ENCODE data around the gene PLXND1. TPM values are rescaled to one million over a fixed set of nuclear protein-coding genes. Genes with fewer than 3 reads are reported as not detected.

PLXND1 gene
- total RNA-seq, 2 donors from 2014 or later, result 47.7 to 135 TPM

GRCh38 chr3:129512595-129512994 lies 93.9 kb downstream of the PLXND1 start:
- Histone ChIP-seq H3K27ac (no peak overlapping the region), H3K27me3 (no peaks in the 10 kb centered on the region), H3K9me3 (no peaks in the 10 kb centered on the region), H3K4me1 (no peaks in the 10 kb centered on the region), H3K36me3 (replicated peaks in 1 of 2; ENCODE audit: insufficient read depth in 1 of 2, low read depth in 2 of 2) (peaks cover 0 to under 1% of the 10 kb centered on the region in 2 donors), H3K4me3 (no peak overlapping the region)
- DNase-seq (peak in 1 of 4 donors; percentile 31), ATAC-seq (no peak)
- intact Hi-C loops (cut with DNase I), result no loop called here
- TF ChIP-seq POLR2A (IDR thresholded peaks at IDR 0.05) (no peak), CTCF (IDR thresholded peaks at IDR 0.05) (no peak)

DNA sequence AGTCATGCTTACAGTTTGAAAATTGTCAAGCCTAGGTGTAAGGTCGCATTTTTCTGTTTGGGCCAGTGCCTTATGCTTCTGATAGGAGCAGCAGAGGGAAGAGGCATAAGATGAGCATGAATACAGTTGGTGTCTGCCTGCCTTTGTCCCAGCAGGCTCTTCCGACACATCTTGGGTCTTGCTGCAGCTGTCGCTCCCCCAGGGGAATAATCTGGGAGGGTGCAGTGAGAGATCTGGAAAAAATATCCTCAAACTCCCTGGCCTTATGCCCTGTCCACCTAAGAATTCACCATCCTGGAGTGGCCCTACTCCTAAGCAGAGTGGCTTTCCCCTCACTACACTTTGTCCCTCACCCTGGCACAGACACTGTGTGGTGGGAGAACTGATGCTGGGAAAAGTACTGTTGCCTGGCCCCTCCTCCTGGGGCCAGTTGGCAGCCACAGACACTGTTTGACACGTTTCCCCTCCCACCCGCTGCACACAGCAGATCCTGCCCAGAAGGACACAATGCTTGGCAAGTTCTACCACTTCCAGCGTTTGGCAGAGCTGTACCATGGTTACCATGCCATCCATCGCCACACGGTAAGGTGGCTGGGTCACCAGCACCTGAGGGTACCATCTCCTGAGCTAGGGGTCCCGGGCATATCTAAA lies 99.2 kb downstream of the PLXND1 start:
- intact Hi-C loops (cut with DNase I), result no loop called here
- no peak for TF ChIP-seq POLR2A (IDR thresholded peaks at IDR 0.05)
- TF ChIP-seq CTCF (IDR thresholded peaks at IDR 0.05), result no peak
- no peaks in the 10 kb centered on the region for H3K27me3 ChIP-seq
- no peak for DNase-seq
- peaks cover 0 to 13% of the 10 kb centered on the region in 2 donors for H3K36me3 ChIP-seq (replicated peaks in 1 of 2; ENCODE audit: insufficient read depth in 1 of 2, low read depth in 2 of 2)
- no peak overlapping the region for H3K27ac ChIP-seq
- no peaks in the 10 kb centered on the region for H3K4me1 ChIP-seq
- ATAC-seq, result no peak
- no peaks in the 10 kb centered on the region for H3K9me3 ChIP-seq
- 76 to 79% methylated on average over 6 to 9 of the region's 9 CpGs for WGBS, 2 donors
- H3K4me3 ChIP-seq, result no peak overlapping the region

- no peak for TF ChIP-seq POLR2A (IDR thresholded peaks at IDR 0.05)
- no peak for TF ChIP-seq CTCF (IDR thresholded peaks at IDR 0.05)
- H3K27me3 ChIP-seq, result no peaks in the 10 kb centered on the region
- intact Hi-C loops (cut with DNase I), result no loop called here
- ATAC-seq (no peak), DNase-seq (no peak)
- H3K4me1 ChIP-seq, result no peaks in the 10 kb centered on the region
- H3K4me3 ChIP-seq, result no peak overlapping the region
- H3K27ac ChIP-seq, result no peak overlapping the region
- WGBS, 2 donors, result 70 to 71% methylated on average over 9 of the region's 9 CpGs
- H3K9me3 ChIP-seq, result no peaks in the 10 kb centered on the region
- peaks cover 0 to 13% of the 10 kb centered on the region in 2 donors for H3K36me3 ChIP-seq (replicated peaks in 1 of 2; ENCODE audit: insufficient read depth in 1 of 2, low read depth in 2 of 2)
Observed at GRCh38 chr3:129506231-129506742, 100.2 kb downstream of the PLXND1 start.

GRCh38 chr3:129505341-129505740 lies 101.1 kb downstream of the PLXND1 start:
- no peak overlapping the region for H3K27ac ChIP-seq
- DNase-seq, result no peak
- peaks cover 0 to 13% of the 10 kb centered on the region in 2 donors for H3K36me3 ChIP-seq (replicated peaks in 1 of 2; ENCODE audit: insufficient read depth in 1 of 2, low read depth in 2 of 2)
- H3K4me1 ChIP-seq, result no peaks in the 10 kb centered on the region
- H3K9me3 ChIP-seq, result no peaks in the 10 kb centered on the region
- ATAC-seq, result no peak
- no peaks in the 10 kb centered on the region for H3K27me3 ChIP-seq
- 95 to 96% methylated on average over 6 of the region's 6 CpGs for WGBS, 2 donors
- no peak overlapping the region for H3K4me3 ChIP-seq
- no peak for TF ChIP-seq CTCF (IDR thresholded peaks at IDR 0.05)
- TF ChIP-seq POLR2A (IDR thresholded peaks at IDR 0.05), result no peak
- intact Hi-C loops (cut with DNase I), result no loop called here

Small RNAs within 50 kb of the gene (small RNA-seq; reads per million reads assigned to genes)
- not detected for gene RN7SL752P

Other genes starting within 250 kb of the PLXND1 start
- gene EFCAB12, start 178.0 kb downstream of the PLXND1 start, total RNA-seq, result 1 to 10 TPM in 1 of 2 donors, under 1 TPM in 1; under 0.01 to 1.3 TPM
- 10 to 100 TPM; 18.7 to 23.1 TPM for gene MBD4, start 166.7 kb downstream of the PLXND1 start, total RNA-seq
- 10 to 100 TPM; 10.5 to 34.8 TPM for gene IFT122, start 166.5 kb downstream of the PLXND1 start, total RNA-seq
- gene RHO, start 78.0 kb downstream of the PLXND1 start, total RNA-seq, result not detected
- not detected for gene H1-8, start 63.5 kb downstream of the PLXND1 start, total RNA-seq

All from body of pancreas (tissue), 4 donors.